Measurements from ENCODE around the gene SPP1.
"Not testable (repeated sequence)": the region's sequence is repeated elsewhere in the genome, so short reads cannot be mapped to it uniquely, and the experiment has no call there.

SPP1 gene

DNA sequence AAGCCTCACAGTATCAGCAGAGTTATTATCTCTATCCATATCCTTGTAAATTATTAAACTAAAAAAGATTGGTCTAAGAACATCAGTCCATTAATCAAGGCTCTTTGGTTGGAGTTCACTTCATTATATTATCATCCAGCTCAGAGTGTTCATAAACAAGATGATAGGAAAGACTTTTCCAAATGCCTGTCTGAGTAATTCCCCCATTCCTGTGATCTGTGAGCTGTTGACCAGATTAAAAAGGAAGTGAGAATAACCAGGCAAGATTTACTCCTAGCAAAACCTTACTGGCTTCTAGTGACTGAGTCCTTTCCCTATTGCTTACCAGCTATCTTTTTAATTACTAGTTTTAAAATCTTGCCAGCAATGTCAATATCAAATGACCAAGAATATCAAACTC, 46.8 kb downstream of the SPP1 start:
- no peak for DNase-seq (ENCODE audit: low read depth in 1 of 2, low spot score in 1 of 2)

DNA sequence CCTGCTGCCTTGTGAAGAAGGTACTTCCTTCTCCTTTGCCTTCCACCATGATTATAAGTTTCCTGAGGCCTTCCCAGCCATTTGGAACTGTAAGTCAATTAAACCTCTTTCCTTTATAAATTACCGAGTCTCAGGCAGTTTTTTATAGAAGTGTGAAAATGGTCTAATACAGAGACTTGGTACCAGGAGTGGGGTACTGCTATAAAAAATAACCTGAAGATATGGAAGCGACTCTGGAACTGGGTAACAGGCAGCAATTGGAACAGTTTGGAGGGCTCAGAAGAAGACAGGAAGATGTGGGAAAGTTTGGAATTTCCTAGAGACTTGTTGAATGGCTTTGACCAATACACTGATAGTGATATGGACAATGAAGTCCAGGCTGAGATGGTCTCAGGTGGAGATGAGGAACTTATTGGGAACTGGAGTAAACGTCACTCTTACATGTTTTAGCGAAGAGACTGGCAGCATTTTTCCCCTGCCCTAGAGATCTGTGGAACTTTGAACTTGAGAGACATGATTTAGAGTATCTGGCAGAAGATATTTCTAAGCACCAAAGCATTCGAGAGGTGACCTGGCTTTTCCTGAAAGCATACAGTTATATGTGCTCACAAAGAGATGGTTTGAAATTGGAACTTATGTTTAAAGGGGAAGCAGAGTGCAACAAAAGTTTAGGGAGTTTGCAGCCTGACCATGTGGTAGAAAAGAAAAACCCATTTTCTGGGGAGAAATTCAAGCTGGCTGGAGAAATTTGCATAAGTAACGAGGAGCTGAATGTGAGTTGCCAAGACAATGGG, 50.6 kb downstream of the SPP1 start:
- not testable (repeated sequence) for DNase-seq (ENCODE audit: low read depth in 1 of 2, low spot score in 1 of 2)

DNA sequence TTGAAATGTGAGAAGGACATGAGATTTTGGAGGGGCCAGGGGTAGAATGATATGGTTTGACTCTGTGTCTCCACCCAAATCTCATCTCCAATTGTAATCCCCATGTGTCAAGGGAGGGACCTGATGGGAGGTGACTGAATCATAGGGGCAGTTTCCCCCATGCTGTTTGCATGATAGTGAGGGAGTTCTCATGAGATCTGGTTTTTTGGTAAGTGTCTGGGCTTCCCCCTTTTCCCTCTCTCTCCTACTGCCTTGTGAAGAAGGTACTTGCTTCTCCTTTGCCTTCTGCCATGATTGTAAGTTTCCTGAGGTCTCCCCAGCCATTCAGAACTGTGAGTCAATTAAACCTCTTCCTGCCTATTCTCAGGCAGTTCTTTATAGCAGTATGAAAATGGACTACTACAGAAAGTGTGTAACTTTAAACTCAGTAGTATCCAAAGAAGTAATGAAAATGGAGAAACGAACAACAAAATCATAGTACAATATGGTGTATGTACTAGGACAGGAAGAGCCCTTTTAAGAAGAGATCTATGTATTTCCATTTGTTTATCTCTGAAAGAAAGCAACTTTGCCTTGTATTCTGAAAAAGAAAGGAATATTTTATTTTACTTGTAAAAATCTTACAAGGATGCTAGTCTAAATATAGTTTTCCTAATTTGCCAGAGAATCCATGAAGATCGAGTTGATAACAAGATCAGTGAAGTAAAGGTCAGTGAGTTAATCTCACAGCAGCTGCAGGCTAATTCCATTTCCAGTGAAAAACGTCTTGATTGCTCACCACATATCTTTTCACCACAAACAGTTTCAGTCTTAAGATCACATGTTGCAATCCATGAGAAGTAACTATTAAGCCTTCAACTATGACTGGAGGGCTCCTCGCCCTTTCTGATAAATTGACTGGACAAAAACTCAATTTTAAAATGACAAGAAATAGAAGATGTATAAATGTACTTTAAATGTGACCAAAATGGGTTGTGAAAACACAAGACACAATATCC, 52.4 kb downstream of the SPP1 start:
- DNase-seq (ENCODE audit: low read depth in 1 of 2, low spot score in 1 of 2): no peak

DNA sequence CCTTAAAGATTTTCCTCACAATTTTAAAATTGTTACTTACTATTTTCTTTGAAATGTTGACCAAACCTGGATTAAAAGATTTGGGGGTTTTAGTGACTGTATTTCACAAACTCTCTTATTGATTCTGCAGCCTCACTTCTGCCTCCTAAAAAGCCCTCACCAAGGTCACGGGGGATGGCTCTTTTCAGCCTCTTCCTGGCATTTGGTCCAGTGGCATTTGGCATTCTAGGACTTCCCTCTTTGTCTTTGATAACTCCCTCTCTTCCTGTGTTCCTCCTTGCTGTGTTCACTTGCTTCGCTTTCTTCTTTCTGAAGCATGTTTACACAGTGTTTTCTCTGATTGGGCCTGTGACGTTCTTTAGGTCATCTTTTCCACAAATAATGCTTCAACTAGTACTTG, 53.4 kb downstream of the SPP1 start:
- DNase-seq (ENCODE audit: low read depth in 1 of 2, low spot score in 1 of 2): no peak

DNA sequence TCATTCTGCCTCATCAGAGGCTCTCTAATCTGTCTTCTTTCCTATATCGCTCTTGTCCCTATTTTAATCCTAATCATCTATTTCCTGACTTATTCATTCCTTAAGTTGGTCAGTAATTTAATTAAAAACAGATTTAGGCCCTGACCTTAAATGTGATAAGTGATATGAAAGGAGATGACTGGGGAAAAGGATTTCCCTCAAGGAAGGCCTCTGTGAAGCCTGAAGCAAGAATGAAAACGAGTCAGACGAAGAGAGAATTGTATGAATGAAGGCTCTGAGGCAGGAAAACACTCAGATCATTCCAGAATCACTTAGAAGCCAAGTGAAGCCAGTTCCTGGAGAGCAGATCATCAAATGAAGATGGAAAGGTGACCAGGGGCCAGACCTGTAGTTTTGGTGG, 54.0 kb downstream of the SPP1 start:
- no peak for DNase-seq (ENCODE audit: low read depth in 1 of 2, low spot score in 1 of 2)

DNA sequence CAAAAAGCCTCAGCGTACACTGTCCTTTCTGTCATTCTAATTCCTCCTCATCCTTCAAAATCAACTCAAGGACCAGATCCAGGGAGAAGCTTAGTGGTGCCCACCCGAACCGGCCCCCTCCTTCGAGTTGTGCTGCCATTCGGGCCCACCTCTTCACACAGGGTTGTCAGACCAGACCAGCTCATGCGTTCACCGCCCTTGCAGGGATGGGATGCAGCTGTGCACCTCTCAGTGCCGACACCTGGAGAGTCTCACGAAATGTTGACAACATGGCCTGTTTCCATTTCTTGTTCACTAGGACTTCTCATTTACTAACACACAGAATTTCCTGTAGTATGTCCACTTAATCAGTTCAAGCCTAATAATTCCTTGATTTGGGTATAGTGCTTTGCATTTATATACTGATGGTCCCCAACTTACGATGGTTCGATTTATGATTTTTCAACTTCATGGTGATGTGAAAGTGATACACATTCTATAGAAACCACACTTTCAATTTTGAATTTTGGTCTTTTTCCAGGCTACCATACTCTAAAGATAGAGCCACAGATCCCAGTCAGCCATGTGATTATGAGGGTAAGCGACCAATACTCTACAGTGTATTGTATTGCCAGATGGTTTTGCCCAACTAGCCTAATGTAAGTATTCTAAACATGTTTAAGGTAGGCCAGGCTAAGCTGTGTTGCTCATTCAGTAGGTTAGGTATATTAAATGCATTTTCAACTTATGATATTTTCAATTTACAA, 55.2 kb downstream of the SPP1 start:
- DNase-seq (ENCODE audit: low read depth in 1 of 2, low spot score in 1 of 2): no peak

Measured in activated T-helper 1 cell treated with anti-CD3 and anti-CD28 coated beads, Interleukin-2, amount 50 U/mL, for 16 hours (primary cell).